Kidney epithelial cell (primary cell): ENCODE measurements around the gene APLP1. TPM values are rescaled to one million over a fixed set of nuclear protein-coding genes. Genes with fewer than 3 reads are reported as not detected.

Experiments
- DNase-seq: peaks from one replicate; pipeline ENCODE4 v3.0.0-alpha.2; 2010; ENCODE audit warnings: low read depth
- H3K27me3 ChIP-seq: 2 replicates; pipeline ENCODE4 v1.6.0; 2011; ENCODE audit warnings: low read length; ENCODE audit not compliant: control insufficient read depth, insufficient read depth
- H3K36me3 ChIP-seq: 2 replicates; pipeline ENCODE4 v1.5.1; 2011; ENCODE audit warnings: low read length; ENCODE audit not compliant: control insufficient read depth, insufficient read depth
- H3K4me3 ChIP-seq: 2 replicates; pipeline ENCODE4 v1.5.1; 2011; ENCODE audit warnings: low read depth, mild to moderate bottlenecking, control low read depth, low read length
- CTCF ChIP-seq: IDR thresholded peaks from 2 replicates; pipeline ENCODE4 v1.5.1; 2011; ENCODE audit warnings: mild to moderate bottlenecking, moderate library complexity, low read length, control low read depth, inconsistent platforms; ENCODE audit not compliant: insufficient read depth, poor library complexity, severe bottlenecking
- total RNA-seq: library from RNA; depleted of rRNA; stranded (reverse); fragments of >200 nt; gene quantifications from 2 replicates; pipeline ENCODE4 v1.2.3, GENCODE V29; 2015

Gene APLP1
- total RNA-seq, 1 donor from 2014 or later = 9.3 TPM

- Histone ChIP-seq H3K4me3 (peak overlapping the region; percentile 15), H3K27me3 (no peaks in the 10 kb centered on the region), H3K36me3 (no peaks in the 10 kb centered on the region)
- TF ChIP-seq CTCF = no peak
- DNase-seq = peak; percentile 49
Observed at GRCh38 chr19:35903550-35904179, 35.3 kb downstream of the APLP1 start.

GRCh38 chr19:35904311-35905068, 36.1 kb downstream of the APLP1 start:
- Histone ChIP-seq H3K36me3 (no peaks in the 10 kb centered on the region), H3K4me3 (no peak overlapping the region), H3K27me3 (no peaks in the 10 kb centered on the region)
- DNase-seq = no peak
- no peak for TF ChIP-seq CTCF

- H3K4me3 ChIP-seq = no peak overlapping the region
- DNase-seq = no peak
- H3K36me3 ChIP-seq = no peaks in the 10 kb centered on the region
- no peak for TF ChIP-seq CTCF
- no peaks in the 10 kb centered on the region for H3K27me3 ChIP-seq
Observed at GRCh38 chr19:35905178-35905727, 36.9 kb downstream of the APLP1 start.

- TF ChIP-seq CTCF = no peak
- no peaks in the 10 kb centered on the region for H3K27me3 ChIP-seq
- H3K36me3 ChIP-seq = no peaks in the 10 kb centered on the region
- no peak overlapping the region for H3K4me3 ChIP-seq
- no peak for DNase-seq
Observed at GRCh38 chr19:35907377-35907745, 39.0 kb downstream of the APLP1 start.

- H3K4me3 ChIP-seq = no peak within 1 kb of the TSS
- H3K27me3 ChIP-seq = no peaks in the 10 kb centered on the region
- no peak for DNase-seq
- TF ChIP-seq CTCF = no peak
- H3K36me3 ChIP-seq = no peaks in the 10 kb centered on the region
Observed at GRCh38 chr19:35908010-35908441, 39.7 kb downstream of the APLP1 start, which contains the start of gene TYROBP. TYROBP (minus strand) TSS chr19:35908295; CDS start chr19:35908228, 67 bp downstream.
